Vagina (tissue), 2 donors: ENCODE results near the gene CELA3B.

Experiments
- CTCF ChIP-seq, 3 experiments: fragments of 450-650 bp in 2 of 3; fragments of 200-600 bp in 1 of 3; sonication (generic) in 1 of 3; IDR thresholded peaks; one replicate each; pipeline ENCODE4 v1.5.1; 2017 to 2019; ENCODE audit warnings: antibody characterized with exemption in 3 of 3, mild to moderate bottlenecking in 2 of 3, moderate library complexity in 2 of 3
- POLR2A ChIP-seq, 2 donors: fragments of 450-650 bp; IDR thresholded peaks; one replicate each; pipeline ENCODE4 v1.6.1; 2017; ENCODE audit warnings: antibody characterized with exemption in 2 of 2, mild to moderate bottlenecking in 2 of 2, moderate library complexity in 2 of 2

- no peak for TF ChIP-seq CTCF (IDR thresholded peaks at IDR 0.05)
- TF ChIP-seq POLR2A (IDR thresholded peaks at IDR 0.05) = no peak
Observed at GRCh38 chr1:21930629-21931170, 46.1 kb upstream of the CELA3B start.
